HepG2 (cell line): Measurements from ENCODE around the gene ARFGEF2. TPM values are rescaled to one million over a fixed set of nuclear protein-coding genes. Genes with fewer than 3 reads are reported as not detected.

Experiments used
- CCAR2 ChIP-seq: fragments of 200-400 bp; formaldehyde crosslinking; optimal IDR thresholded peaks from 2 replicates; pipeline ENCODE3; 2018; ENCODE audit warnings: low read depth, mild to moderate bottlenecking, low read length, moderate library complexity
- ELF1 ChIP-seq: sonication (generic); formaldehyde crosslinking; IDR thresholded peaks from 2 replicates; pipeline ENCODE4 v1.4.0; 2020; ENCODE audit warnings: missing genetic modification reagents
- GFI1 ChIP-seq: sonication (generic); formaldehyde crosslinking; IDR thresholded peaks from 2 replicates; pipeline ENCODE4 v1.5.0; 2020; ENCODE audit warnings: missing genetic modification reagents, mild to moderate bottlenecking, borderline replicate concordance
- GRHL1 ChIP-seq: sonication (generic); formaldehyde crosslinking; conservative IDR thresholded peaks from 2 replicates; pipeline ENCODE4 v1.8.0; 2022; ENCODE audit warnings: missing genetic modification reagents
- IRF9 ChIP-seq: sonication (generic); formaldehyde crosslinking; IDR thresholded peaks from 2 replicates; pipeline ENCODE4 v1.8.0; 2022; ENCODE audit warnings: missing genetic modification reagents, mild to moderate bottlenecking, borderline replicate concordance
- KLF6 ChIP-seq: IDR thresholded peaks from 2 replicates; pipeline ENCODE4 v1.8.0; 2016; ENCODE audit warnings: missing biosample characterization, missing genetic modification reagents
- MATR3 ChIP-seq: sonication (generic); formaldehyde crosslinking; IDR thresholded peaks from 2 replicates; pipeline ENCODE4 v1.4.0; 2020; ENCODE audit warnings: missing genetic modification reagents
- NCOA5 ChIP-seq: sonication (generic); formaldehyde crosslinking; IDR thresholded peaks from 2 replicates; pipeline ENCODE4 v1.4.0; 2020; ENCODE audit warnings: missing genetic modification reagents
- POLR2A ChIP-seq, 2 experiments: IDR thresholded peaks; 2 replicates each; pipeline ENCODE4 v1.6.1; 2011; ENCODE audit warnings: low read depth in 2 of 2, low read length in 2 of 2, mild to moderate bottlenecking in 1 of 2, moderate library complexity in 1 of 2; ENCODE audit not compliant: insufficient read depth in 1 of 2
- POLR2AphosphoS2 ChIP-seq: IDR thresholded peaks from 2 replicates; pipeline ENCODE4 v1.6.1; 2011; ENCODE audit warnings: low read depth, low read length, improper control_type of control experiment
- SETDB1 ChIP-seq: sonication (generic); formaldehyde crosslinking; IDR thresholded peaks from 2 replicates; pipeline ENCODE4 v1.5.1; 2020; ENCODE audit warnings: missing genetic modification reagents, mild to moderate bottlenecking, borderline replicate concordance
- ZNF235 ChIP-seq: sonication (generic); formaldehyde crosslinking; IDR thresholded peaks from 2 replicates; pipeline ENCODE4 v1.8.1; 2023; ENCODE audit warnings: mild to moderate bottlenecking, missing genetic modification reagents, borderline replicate concordance
- ZNF337 ChIP-seq: sonication (generic); formaldehyde crosslinking; IDR thresholded peaks from 2 replicates; pipeline ENCODE4 v1.5.1; 2020; ENCODE audit warnings: missing genetic modification reagents, low read depth, mild to moderate bottlenecking, borderline replicate concordance
- ZNF580 ChIP-seq: IDR thresholded peaks from 2 replicates; pipeline ENCODE4 v1.6.1; 2016; ENCODE audit warnings: low read depth, borderline replicate concordance
- ZNF609 ChIP-seq: sonication (generic); formaldehyde crosslinking; IDR thresholded peaks from 2 replicates; pipeline ENCODE4 v1.4.0; 2020; ENCODE audit warnings: mild to moderate bottlenecking, missing genetic modification reagents, borderline replicate concordance
- ZSCAN25 ChIP-seq: sonication (generic); formaldehyde crosslinking; IDR thresholded peaks from 2 replicates; pipeline ENCODE4 v1.8.0; 2022; ENCODE audit warnings: mild to moderate bottlenecking, missing genetic modification reagents
- polyA plus RNA-seq, 8 experiments: library from polyadenylated mRNA; depleted of rRNA in 3 of 8; stranded (reverse) in 7 of 8; unstranded in 1 of 8; fragments of >200 nt; fragmentation: Illumina TruSeq in 4 of 8; extraction: Trizol in 4 of 8; gene quantifications; 2 replicates each; pipeline versions ENCODE4 v1.2.1 to v1.2.3, GENCODE V29; 2011 to 2016; ENCODE audit warnings: low read depth in 4 of 8, missing spikeins in 1 of 8, mixed read lengths in 1 of 8; ENCODE audit not compliant: insufficient read depth in 1 of 8
- total RNA-seq, 5 experiments: library from RNA; depleted of rRNA; stranded (reverse); fragments of >200 nt; fragmentation: Illumina TruSeq; extraction: Trizol; gene quantifications; 2 replicates each; pipeline ENCODE4 v1.2.3, GENCODE V29; 2016; ENCODE audit warnings: low read depth in 1 of 5

The ARFGEF2 gene
- total and polyA plus RNA-seq, 2 of the 13 experiments (the other 11 are each of a cell fraction or from before 2014, with no cell fraction given) = 44.0 to 60.8 TPM

- peak; percentile 77; the same call in 1 of the 2 replicates for TF ChIP-seq ZNF337 (CRISPR knock-in tag)
- TF ChIP-seq IRF9 = peak; percentile 62; the same call in 1 of the 2 replicates
- TF ChIP-seq ZNF609 (CRISPR knock-in tag) = peak; percentile 90; the same call in 1 of the 2 replicates
- no peak for TF ChIP-seq ZNF235 (CRISPR knock-in tag)
- TF ChIP-seq POLR2A (IDR thresholded peaks at IDR 0.05; ENCODE audit: insufficient read depth in 1 of 2, low read depth in 2 of 2, low read length in 2 of 2) = peak; percentile 51 to 82; a peak in 2 of 4 replicates
- TF ChIP-seq ZSCAN25 (CRISPR knock-in tag) = peak; percentile 98
- no peak for TF ChIP-seq KLF6 (CRISPR knock-in tag)
- no peak for TF ChIP-seq NCOA5
- peak; percentile 87 for TF ChIP-seq ELF1 (CRISPR knock-in tag)
- TF ChIP-seq SETDB1 (CRISPR knock-in tag) = no peak
- TF ChIP-seq ZNF580 = no peak
- TF ChIP-seq MATR3 = no peak
- TF ChIP-seq GFI1 (CRISPR knock-in tag) = no peak; the same call in 1 of the 2 replicates
- TF ChIP-seq CCAR2 = no peak
- no peak for TF ChIP-seq GRHL1 (CRISPR knock-in tag)
- TF ChIP-seq POLR2AphosphoS2 = no peak
Measured at GRCh38 chr20:48919882-48920526, 1.5 kb upstream of the ARFGEF2 start (continued).
